ENCODE results near the gene ATP1B3. TPM values are rescaled to one million over a fixed set of nuclear protein-coding genes. Genes with fewer than 3 reads are reported as not detected.
"Not testable (repeated sequence)": the region's sequence is repeated elsewhere in the genome, so short reads cannot be mapped to it uniquely, and the experiment has no call there.

The ATP1B3 gene
- total RNA-seq, 4 donors from 2014 or later = 55.1 to 94.1 (median 64.7) TPM

DNA sequence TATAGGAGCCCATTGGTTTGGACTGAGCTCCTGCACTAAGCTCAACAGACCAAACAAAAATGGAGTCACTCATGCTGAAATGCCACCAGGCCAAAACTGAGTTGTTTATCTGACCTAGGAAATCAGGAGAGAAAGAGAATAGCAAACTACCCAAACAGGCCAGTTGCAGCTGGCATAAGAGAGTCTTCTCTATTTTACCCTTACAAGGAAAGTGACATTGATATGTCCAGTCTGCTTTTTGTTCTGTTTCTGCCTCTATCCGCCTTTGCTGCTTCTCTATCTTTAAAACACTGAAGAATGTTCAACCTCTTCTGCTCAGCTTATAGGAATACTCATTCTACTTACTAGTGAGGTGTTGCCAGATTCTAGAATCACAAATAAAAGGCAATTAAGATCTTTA is 95.1 kb downstream of the ATP1B3 start:
- intact Hi-C loops (cut with DNase I) = no loop called here
- 97 to 98% methylated on average over 1 of the region's 1 CpG for WGBS, 2 donors

DNA sequence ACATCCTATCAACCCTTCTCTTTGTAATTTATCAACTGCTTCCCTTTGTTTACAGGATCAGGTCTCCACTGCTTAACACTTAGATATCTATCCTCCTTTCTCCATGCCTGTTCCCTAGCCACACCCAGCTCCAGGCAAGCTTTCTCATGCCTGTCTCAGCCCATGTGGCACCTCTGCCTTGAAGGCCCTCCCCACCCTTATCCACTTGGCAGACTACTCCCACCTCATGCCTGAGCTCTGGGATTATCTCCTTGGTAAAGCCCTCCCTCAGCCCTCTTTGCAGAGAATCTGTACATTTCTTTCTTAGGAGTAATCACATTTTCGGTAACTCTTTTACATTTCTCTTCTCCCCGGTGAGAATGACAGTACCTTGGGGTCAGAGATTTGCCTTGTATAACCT is 96.0 kb downstream of the ATP1B3 start:
- intact Hi-C loops (cut with DNase I) = no loop called here
- H3K36me3 ChIP-seq = peaks cover 0 to 3% of the 10 kb centered on the region in 2 donors
- DNase-seq = no peak

More for the DNA sequence above, 95.1 kb downstream of the ATP1B3 start:
- Histone ChIP-seq H3K9me3 (no peaks in the 10 kb centered on the region), H3K4me3 (replicated peaks in 1 of 3) (no peak overlapping the region), H3K4me1 (no peaks in the 10 kb centered on the region), H3K27ac (no peak overlapping the region), H3K27me3 (no peaks in the 10 kb centered on the region), H3K36me3 (peaks cover 0 to 2% of the 10 kb centered on the region in 2 donors)
- DNase-seq = no peak
- no peak for TF ChIP-seq POLR2A (IDR thresholded peaks at IDR 0.05)
- TF ChIP-seq, protein P1, sequence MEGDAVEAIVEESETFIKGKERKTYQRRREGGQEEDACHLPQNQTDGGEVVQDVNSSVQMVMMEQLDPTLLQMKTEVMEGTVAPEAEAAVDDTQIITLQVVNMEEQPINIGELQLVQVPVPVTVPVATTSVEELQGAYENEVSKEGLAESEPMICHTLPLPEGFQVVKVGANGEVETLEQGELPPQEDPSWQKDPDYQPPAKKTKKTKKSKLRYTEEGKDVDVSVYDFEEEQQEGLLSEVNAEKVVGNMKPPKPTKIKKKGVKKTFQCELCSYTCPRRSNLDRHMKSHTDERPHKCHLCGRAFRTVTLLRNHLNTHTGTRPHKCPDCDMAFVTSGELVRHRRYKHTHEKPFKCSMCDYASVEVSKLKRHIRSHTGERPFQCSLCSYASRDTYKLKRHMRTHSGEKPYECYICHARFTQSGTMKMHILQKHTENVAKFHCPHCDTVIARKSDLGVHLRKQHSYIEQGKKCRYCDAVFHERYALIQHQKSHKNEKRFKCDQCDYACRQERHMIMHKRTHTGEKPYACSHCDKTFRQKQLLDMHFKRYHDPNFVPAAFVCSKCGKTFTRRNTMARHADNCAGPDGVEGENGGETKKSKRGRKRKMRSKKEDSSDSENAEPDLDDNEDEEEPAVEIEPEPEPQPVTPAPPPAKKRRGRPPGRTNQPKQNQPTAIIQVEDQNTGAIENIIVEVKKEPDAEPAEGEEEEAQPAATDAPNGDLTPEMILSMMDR (IDR thresholded peaks at IDR 0.05) = no peak

DNA sequence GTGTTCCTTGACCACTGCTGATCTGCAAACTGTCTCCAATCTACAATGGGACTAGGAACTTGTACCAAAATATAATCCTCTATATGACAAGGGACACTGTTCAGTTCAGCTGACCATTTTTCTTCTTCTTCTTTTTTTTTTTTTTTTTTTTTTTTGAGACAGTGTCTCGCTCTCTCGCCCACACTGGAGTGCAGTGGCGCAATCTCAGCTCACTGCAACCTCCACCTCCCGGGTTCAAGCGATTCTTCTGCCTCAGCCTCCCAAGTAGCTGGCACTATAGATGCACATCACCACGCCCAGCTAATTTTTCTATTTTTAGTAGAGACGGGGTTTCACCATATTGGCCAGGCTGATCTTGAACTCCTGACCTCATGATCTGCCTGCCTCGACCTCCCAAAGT is 98.3 kb downstream of the ATP1B3 start:
- H3K27ac ChIP-seq; H3K36me3 ChIP-seq; H3K9me3 ChIP-seq; intact Hi-C loops (cut with DNase I); H3K4me3 ChIP-seq (replicated peaks in 1 of 3); H3K4me1 ChIP-seq; H3K27me3 ChIP-seq; DNase-seq: not testable (repeated sequence)
- WGBS, 2 donors = 99 to 100% methylated on average over 8 of the region's 8 CpGs

More for the DNA sequence above, 96.0 kb downstream of the ATP1B3 start:
- TF ChIP-seq, protein P1 (IDR thresholded peaks at IDR 0.05) = no peak
- no peak for TF ChIP-seq POLR2A (IDR thresholded peaks at IDR 0.05)
- WGBS, 2 donors = 97 to 99% methylated on average over 2 of the region's 2 CpGs
- no peaks in the 10 kb centered on the region for H3K27me3 ChIP-seq
- no peak overlapping the region for H3K27ac ChIP-seq
- H3K4me3 ChIP-seq (replicated peaks in 1 of 3) = no peak overlapping the region
- no peaks in the 10 kb centered on the region for H3K4me1 ChIP-seq
- H3K9me3 ChIP-seq = no peaks in the 10 kb centered on the region

Small RNA genes within 50 kb of the gene (small RNA-seq; reads per million reads assigned to genes)
- gene HMGN2P25 (not detected), gene RNU6-509P (not detected)

Other genes with a start within 250 kb of the ATP1B3 start
- gene RNF7, start 138.3 kb upstream of the ATP1B3 start, total RNA-seq = 100 to 1,000 TPM in 1 of 4 donors, 10 to 100 TPM in 3; 56.5 to 114 (median 79.1) TPM
- not detected for gene GRK7, start 113.2 kb upstream of the ATP1B3 start, total RNA-seq